Measurements from ENCODE around the gene IFT88.

DNA sequence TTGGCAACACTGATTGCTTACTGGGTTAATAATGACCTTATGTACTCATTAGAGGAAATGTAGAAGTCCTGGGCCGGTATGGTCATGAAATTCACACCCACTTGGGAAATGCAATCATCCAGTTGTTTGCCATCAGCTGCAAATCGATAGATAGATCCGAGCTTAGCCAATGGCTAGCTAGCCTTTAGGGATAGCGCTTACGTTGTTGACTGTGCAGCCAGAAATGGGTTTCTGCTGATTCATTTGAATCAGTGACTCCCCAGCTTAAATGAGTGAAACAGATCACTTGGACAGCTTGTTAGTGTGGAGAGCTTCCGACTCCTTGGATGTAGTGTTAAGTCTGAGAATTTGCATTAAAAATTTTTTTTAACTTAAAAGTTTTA is 148.4 kb downstream of the IFT88 start:
- TF ChIP-seq, protein P1, sequence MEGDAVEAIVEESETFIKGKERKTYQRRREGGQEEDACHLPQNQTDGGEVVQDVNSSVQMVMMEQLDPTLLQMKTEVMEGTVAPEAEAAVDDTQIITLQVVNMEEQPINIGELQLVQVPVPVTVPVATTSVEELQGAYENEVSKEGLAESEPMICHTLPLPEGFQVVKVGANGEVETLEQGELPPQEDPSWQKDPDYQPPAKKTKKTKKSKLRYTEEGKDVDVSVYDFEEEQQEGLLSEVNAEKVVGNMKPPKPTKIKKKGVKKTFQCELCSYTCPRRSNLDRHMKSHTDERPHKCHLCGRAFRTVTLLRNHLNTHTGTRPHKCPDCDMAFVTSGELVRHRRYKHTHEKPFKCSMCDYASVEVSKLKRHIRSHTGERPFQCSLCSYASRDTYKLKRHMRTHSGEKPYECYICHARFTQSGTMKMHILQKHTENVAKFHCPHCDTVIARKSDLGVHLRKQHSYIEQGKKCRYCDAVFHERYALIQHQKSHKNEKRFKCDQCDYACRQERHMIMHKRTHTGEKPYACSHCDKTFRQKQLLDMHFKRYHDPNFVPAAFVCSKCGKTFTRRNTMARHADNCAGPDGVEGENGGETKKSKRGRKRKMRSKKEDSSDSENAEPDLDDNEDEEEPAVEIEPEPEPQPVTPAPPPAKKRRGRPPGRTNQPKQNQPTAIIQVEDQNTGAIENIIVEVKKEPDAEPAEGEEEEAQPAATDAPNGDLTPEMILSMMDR (IDR thresholded peaks at IDR 0.05), result no peak
- TF ChIP-seq, protein P2, sequence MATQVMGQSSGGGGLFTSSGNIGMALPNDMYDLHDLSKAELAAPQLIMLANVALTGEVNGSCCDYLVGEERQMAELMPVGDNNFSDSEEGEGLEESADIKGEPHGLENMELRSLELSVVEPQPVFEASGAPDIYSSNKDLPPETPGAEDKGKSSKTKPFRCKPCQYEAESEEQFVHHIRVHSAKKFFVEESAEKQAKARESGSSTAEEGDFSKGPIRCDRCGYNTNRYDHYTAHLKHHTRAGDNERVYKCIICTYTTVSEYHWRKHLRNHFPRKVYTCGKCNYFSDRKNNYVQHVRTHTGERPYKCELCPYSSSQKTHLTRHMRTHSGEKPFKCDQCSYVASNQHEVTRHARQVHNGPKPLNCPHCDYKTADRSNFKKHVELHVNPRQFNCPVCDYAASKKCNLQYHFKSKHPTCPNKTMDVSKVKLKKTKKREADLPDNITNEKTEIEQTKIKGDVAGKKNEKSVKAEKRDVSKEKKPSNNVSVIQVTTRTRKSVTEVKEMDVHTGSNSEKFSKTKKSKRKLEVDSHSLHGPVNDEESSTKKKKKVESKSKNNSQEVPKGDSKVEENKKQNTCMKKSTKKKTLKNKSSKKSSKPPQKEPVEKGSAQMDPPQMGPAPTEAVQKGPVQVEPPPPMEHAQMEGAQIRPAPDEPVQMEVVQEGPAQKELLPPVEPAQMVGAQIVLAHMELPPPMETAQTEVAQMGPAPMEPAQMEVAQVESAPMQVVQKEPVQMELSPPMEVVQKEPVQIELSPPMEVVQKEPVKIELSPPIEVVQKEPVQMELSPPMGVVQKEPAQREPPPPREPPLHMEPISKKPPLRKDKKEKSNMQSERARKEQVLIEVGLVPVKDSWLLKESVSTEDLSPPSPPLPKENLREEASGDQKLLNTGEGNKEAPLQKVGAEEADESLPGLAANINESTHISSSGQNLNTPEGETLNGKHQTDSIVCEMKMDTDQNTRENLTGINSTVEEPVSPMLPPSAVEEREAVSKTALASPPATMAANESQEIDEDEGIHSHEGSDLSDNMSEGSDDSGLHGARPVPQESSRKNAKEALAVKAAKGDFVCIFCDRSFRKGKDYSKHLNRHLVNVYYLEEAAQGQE (IDR thresholded peaks at IDR 0.05; ENCODE audit: insufficient read depth in 1 of 2, low read depth in 2 of 2, low read length in 1 of 2), result no peak
- TF ChIP-seq SIN3A (IDR thresholded peaks at IDR 0.05; ENCODE audit: borderline replicate concordance, insufficient read depth, low read depth, low read length) (no peak), POLR2AphosphoS5 (IDR thresholded peaks at IDR 0.05; ENCODE audit: low read depth, low read length) (no peak), TCF7L2 (IDR thresholded peaks at IDR 0.05; ENCODE audit: low read depth, low read length) (no peak)

Measured in Panc1 (cell line).